HCT116 (cell line): ENCODE results near the gene GNG4. TPM values are rescaled to one million over a fixed set of nuclear protein-coding genes. Genes with fewer than 3 reads are reported as not detected.

Experiments used
- ATAC-seq: fragments of 200-7000 bp; cut with Tn5 transposase; 2 replicates; pipeline ENCODE4 v1.9.1; 2020; ENCODE audit warnings: mild to moderate bottlenecking, moderate library complexity
- BruUV-seq: library from RNA; stranded (reverse); fragments of 400-500 nt; replicated peaks from 2 replicates; lab custom pipeline; 2021; lab: Mats Ljungman, UMichigan
- CTCF ChIA-PET: fragments of 300-600 bp; sonication (Branson Sonifier 250); formaldehyde crosslinking; loops from one replicate; lab custom pipeline; 2021; ENCODE audit warnings: antibody characterized with exemption; lab: Charles Lee
- POLR2A ChIA-PET: fragments of 300-600, 350-600 bp; sonication (Branson Sonifier 250); formaldehyde crosslinking; loops from one replicate; lab custom pipeline; 2021; ENCODE audit warnings: antibody characterized with exemption; lab: Charles Lee
- RAD21 ChIA-PET, 2 experiments: fragments of 300-600 bp; sonication (Branson Sonifier 250); formaldehyde crosslinking; loops; one replicate each; lab custom pipeline; 2023; ENCODE audit warnings: low total read pairs in 2 of 2; ENCODE audit not compliant: uncharacterized antibody in 2 of 2, unreplicated experiment in 2 of 2, low non-redundant PET in 1 of 2; lab: Charles Lee
- DNase-seq: peaks from one replicate; pipeline ENCODE4 v3.0.0-alpha.2; 2010; ENCODE audit warnings: low read depth, low spot score
- H2AFZ ChIP-seq: fragments of 200-600 bp; shearing (Covaris generic), sonication (generic); 2 replicates; pipeline ENCODE4 v1.6.1; 2017; ENCODE audit warnings: low read depth, mixed run types, mixed read lengths, antibody characterized with exemption, low read length; ENCODE audit not compliant: poor library complexity, severe bottlenecking
- H3K27ac ChIP-seq: 2 replicates; pipeline ENCODE4 v1.5.1; 2012; ENCODE audit warnings: low read depth, low read length
- H3K27me3 ChIP-seq: fragments of 200-600 bp; sonication (generic); 2 replicates; pipeline ENCODE4 v1.6.1; 2016; ENCODE audit warnings: mixed run types, low read length, mixed read lengths; ENCODE audit not compliant: insufficient read depth
- H3K36me3 ChIP-seq, 2 experiments: fragments of 200-500 bp in 1 of 2; fragments of 200-600 bp in 1 of 2; sonication (Bioruptor generic) in 1 of 2; sonication (generic) in 1 of 2; 2 replicates each; pipeline versions ENCODE4 v1.5.1 to v1.6.1; 2014 to 2016; ENCODE audit warnings: low read length in 2 of 2, inconsistent platforms in 1 of 2, mixed read lengths in 1 of 2, mixed run types in 1 of 2; ENCODE audit not compliant: insufficient read depth in 2 of 2, control insufficient read depth in 1 of 2
- H3K4me1 ChIP-seq, 2 experiments: fragments of 200-600 bp in 1 of 2; sonication (generic) in 1 of 2; 2 replicates each; pipeline versions ENCODE4 v1.5.1 to v1.6.1; 2012 to 2017; ENCODE audit warnings: low read length in 2 of 2, inconsistent platforms in 1 of 2, mild to moderate bottlenecking in 1 of 2, mixed read lengths in 1 of 2, mixed run types in 1 of 2, moderate library complexity in 1 of 2; ENCODE audit not compliant: insufficient read depth in 2 of 2, control insufficient read depth in 1 of 2
- H3K4me2 ChIP-seq: fragments of 200-600 bp; sonication (generic); 2 replicates; pipeline ENCODE4 v1.6.1; 2017; ENCODE audit warnings: mixed run types, low read length, mixed read lengths
- H3K4me3 ChIP-seq, 2 experiments: fragments of 200-600 bp in 1 of 2; sonication (generic) in 1 of 2; replicated peaks in 1 of 2; 2 replicates each; pipeline ENCODE4 v1.5.1; 2011 to 2016; ENCODE audit warnings: low read length in 2 of 2, control low read depth in 1 of 2, low read depth in 1 of 2, mild to moderate bottlenecking in 1 of 2, mixed read lengths in 1 of 2, mixed run types in 1 of 2
- H3K79me2 ChIP-seq: fragments of 200-600 bp; sonication (generic); 2 replicates; pipeline ENCODE4 v1.6.1; 2017; ENCODE audit warnings: mild to moderate bottlenecking, mixed run types, low read length, moderate library complexity, mixed read lengths; ENCODE audit not compliant: insufficient read depth
- H3K9ac ChIP-seq: fragments of 200-600 bp; sonication (generic); 2 replicates; pipeline ENCODE4 v1.6.1; 2016; ENCODE audit warnings: low read length, mixed read lengths
- H3K9me2 ChIP-seq: fragments of 200-600 bp; sonication (generic), shearing (Covaris generic); 2 replicates; pipeline ENCODE4 v1.6.1; 2017; ENCODE audit warnings: mixed run types, mild to moderate bottlenecking, moderate library complexity; ENCODE audit not compliant: insufficient read depth
- H3K9me3 ChIP-seq, 2 experiments: fragments of 200-500 bp in 1 of 2; fragments of 200-600 bp in 1 of 2; sonication (Bioruptor generic) in 1 of 2; sonication (generic) in 1 of 2; 2 replicates each; pipeline ENCODE4 v1.6.1; 2014 to 2017; ENCODE audit warnings: low read length in 2 of 2, mixed read lengths in 2 of 2, inconsistent platforms in 1 of 2, low read depth in 1 of 2, mild to moderate bottlenecking in 1 of 2, mixed run types in 1 of 2, moderate library complexity in 1 of 2; ENCODE audit not compliant: control insufficient read depth in 1 of 2, insufficient read depth in 1 of 2
- H4K20me1 ChIP-seq: fragments of 200-600 bp; sonication (generic), shearing (Covaris generic); 2 replicates; pipeline ENCODE4 v1.6.1; 2017; ENCODE audit warnings: mixed run types, mild to moderate bottlenecking, moderate library complexity; ENCODE audit not compliant: insufficient read depth
- CBX3 ChIP-seq: IDR thresholded peaks from 2 replicates; pipeline ENCODE4 v1.6.1; 2012; ENCODE audit warnings: low read depth
- CEBPB ChIP-seq: IDR thresholded peaks from 2 replicates; pipeline ENCODE4 v1.6.1; 2012; ENCODE audit warnings: low read depth
- CTCF ChIP-seq, 3 experiments: fragments of 200-600 bp in 1 of 3; sonication (generic) in 1 of 3; IDR thresholded peaks in 2 of 3; conservative IDR thresholded peaks in 1 of 3; 2 replicates each; pipeline ENCODE4 v1.5.1; 2012 to 2017; ENCODE audit warnings: low read depth in 2 of 3, low read length in 2 of 3, antibody characterized with exemption in 1 of 3, borderline replicate concordance in 1 of 3, control low read depth in 1 of 3, mild to moderate bottlenecking in 1 of 3, mixed read lengths in 1 of 3, mixed run types in 1 of 3, moderate library complexity in 1 of 3; ENCODE audit not compliant: insufficient read depth in 1 of 3
- EGR1 ChIP-seq: IDR thresholded peaks from 2 replicates; pipeline ENCODE4 v1.6.1; 2012; ENCODE audit warnings: low read depth
- EZH2 ChIP-seq: fragments of 200-600 bp; sonication (generic); IDR thresholded peaks from 2 replicates; pipeline ENCODE4 v1.6.1; 2017; ENCODE audit warnings: antibody characterized with exemption, mixed run types
- EZH2phosphoT487 ChIP-seq: fragments of 200-600 bp; IDR thresholded peaks from 2 replicates; pipeline ENCODE4 v1.6.1; 2018; ENCODE audit warnings: antibody characterized with exemption, borderline replicate concordance
- FOSL1 ChIP-seq: IDR thresholded peaks from 2 replicates; pipeline ENCODE4 v1.6.1; 2012; ENCODE audit warnings: low read depth
- JUND ChIP-seq: IDR thresholded peaks from 2 replicates; pipeline ENCODE4 v1.6.1; 2012
- MAX ChIP-seq: IDR thresholded peaks from 2 replicates; pipeline ENCODE4 v1.6.1; 2012
- POLR2AphosphoS5 ChIP-seq: IDR thresholded peaks from 2 replicates; pipeline ENCODE4 v1.6.1; 2011; ENCODE audit warnings: mild to moderate bottlenecking, low read depth, low read length, moderate library complexity
- RAD21 ChIP-seq: IDR thresholded peaks from 2 replicates; pipeline ENCODE4 v1.6.1; 2012; ENCODE audit warnings: low read depth, mild to moderate bottlenecking
- SP1 ChIP-seq: IDR thresholded peaks from 2 replicates; pipeline ENCODE4 v1.6.1; 2012; ENCODE audit warnings: low read depth
- SRF ChIP-seq: IDR thresholded peaks from 2 replicates; pipeline ENCODE4 v1.6.1; 2012; ENCODE audit warnings: low read depth
- TCF7L2 ChIP-seq: IDR thresholded peaks from 2 replicates; pipeline ENCODE4 v1.7.0; 2011; ENCODE audit warnings: borderline replicate concordance, inconsistent platforms; ENCODE audit not compliant: insufficient read depth, insufficient read length; ENCODE audit errors: extremely low read depth
- YY1 ChIP-seq: IDR thresholded peaks from 2 replicates; pipeline ENCODE4 v1.6.1; 2011; ENCODE audit warnings: low read length, low read depth, moderate library complexity, mild to moderate bottlenecking; ENCODE audit not compliant: insufficient replicate concordance; ENCODE audit errors: extremely low read depth
- ZBTB33 ChIP-seq: IDR thresholded peaks from 2 replicates; pipeline ENCODE4 v1.6.1; 2011; ENCODE audit warnings: mild to moderate bottlenecking, low read length, moderate library complexity; ENCODE audit not compliant: insufficient replicate concordance; ENCODE audit errors: extremely low read depth
- ZNF274 ChIP-seq: fragments of 200-500 bp; sonication (Bioruptor generic); IDR thresholded peaks from 2 replicates; pipeline ENCODE4 v1.6.1; 2014; ENCODE audit warnings: mild to moderate bottlenecking, low read depth, low read length, inconsistent platforms
- intact Hi-C: fragments of 100-400 bp; cut with micrococcal nuclease; formaldehyde crosslinking; loops from 2 replicates; pipeline ENCODE4 v1.10.0; 2022
- total RNA-seq: library from RNA; stranded (reverse); gene quantifications from one replicate; pipeline ENCODE4 v1.2.1, GENCODE V29; 2021; ENCODE audit not compliant: unreplicated experiment

GNG4 gene
- total RNA-seq, 1 experiment from 2014 or later = 10.6 TPM

GRCh38 chr1:235670157-235670776 lies 20.7 kb upstream of the GNG4 start:
- intact Hi-C loops = no loop called here

GRCh38 chr1:235669277-235669676 lies 19.7 kb upstream of the GNG4 start:
- H3K9me2 ChIP-seq = no peaks in the 10 kb centered on the region
- POLR2A ChIA-PET = no interaction called here
- H3K27me3 ChIP-seq = no peaks in the 10 kb centered on the region
- H3K4me2 ChIP-seq = no peak overlapping the region
- no peak overlapping the region for H3K4me3 ChIP-seq
- BruUV-seq = no TSS peak
- CTCF ChIA-PET = no interaction called here
- ATAC-seq (no peak), DNase-seq (no peak)
- intact Hi-C loops = no loop called here
- H3K27ac ChIP-seq = no peak overlapping the region
- H3K36me3 ChIP-seq = 0 out of 4 replicates have a peak, but pooled peaks cover 0 to 7% of the 10 kb centered on the region in 2 experiments
- H3K79me2 ChIP-seq = no peaks in the 10 kb centered on the region
- no peak overlapping the region for H3K9ac ChIP-seq
- H3K4me1 ChIP-seq = no peaks in the 10 kb centered on the region
- no peak overlapping the region for H2AFZ ChIP-seq
- no peak for TF ChIP-seq CEBPB
- no peak for TF ChIP-seq CBX3
- TF ChIP-seq MAX = no peak
- TF ChIP-seq POLR2AphosphoS5 = no peak
- no peak for TF ChIP-seq ZNF274
- TF ChIP-seq YY1 = no peak
- TF ChIP-seq ZBTB33 = no peak
- TF ChIP-seq EZH2phosphoT487 = no peak
- no peak for TF ChIP-seq RAD21
- no peak for TF ChIP-seq JUND
- no peak for TF ChIP-seq SP1
- no peak for TF ChIP-seq TCF7L2
- no peak for TF ChIP-seq SRF
- TF ChIP-seq CTCF (IDR thresholded peaks at IDR 0.05 in 2 of 3, conservative IDR thresholded peaks at IDR 0.05 in 1 of 3; ENCODE audit: borderline replicate concordance in 1 of 3, insufficient read depth in 1 of 3, low read depth in 2 of 3, low read length in 2 of 3) = no peak
- TF ChIP-seq EGR1 = no peak
- TF ChIP-seq FOSL1 = no peak
- H4K20me1 ChIP-seq = no peaks in the 10 kb centered on the region
- peaks cover 18 to 21% of the 10 kb centered on the region in 2 experiments; a peak in 3 of 4 replicates for H3K9me3 ChIP-seq
- RAD21 ChIA-PET = no interaction called here

More at GRCh38 chr1:235670157-235670776, 20.7 kb upstream of the GNG4 start:
- no peak overlapping the region for H3K4me2 ChIP-seq
- no peaks in the 10 kb centered on the region for H3K4me1 ChIP-seq
- H3K9me2 ChIP-seq = no peaks in the 10 kb centered on the region
- TF ChIP-seq EZH2 (no peak), RAD21 (no peak), CBX3 (peak; percentile 99)
- ChIA-PET POLR2A (no interaction called here), RAD21 (no interaction called here), CTCF (no interaction called here)
- DNase-seq (peak; percentile 7), ATAC-seq (no peak)
- H3K36me3 ChIP-seq = 0 out of 4 replicates have a peak, but pooled peaks cover 0 to 7% of the 10 kb centered on the region in 2 experiments
- no peak overlapping the region for H3K9ac ChIP-seq
- no peak overlapping the region for H3K4me3 ChIP-seq
- H3K9me3 ChIP-seq = peaks cover 21 to 22% of the 10 kb centered on the region in 2 experiments; a peak in 3 of 4 replicates
- no peaks in the 10 kb centered on the region for H3K27me3 ChIP-seq
- H3K79me2 ChIP-seq = no peaks in the 10 kb centered on the region
- BruUV-seq = no TSS peak
- no peak overlapping the region for H2AFZ ChIP-seq
- no peak overlapping the region; the same call in 1 of the 2 replicates for H3K27ac ChIP-seq
- H4K20me1 ChIP-seq = no peaks in the 10 kb centered on the region
